HG03045 (cell line): ENCODE measurements around the gene CCDC27.
"Not testable (repeated sequence)": the region's sequence is repeated elsewhere in the genome, so short reads cannot be mapped to it uniquely, and the experiment has no call there.

Experiments used
- ATAC-seq: cut with Tn5 transposase; IDR thresholded peaks from one replicate; pipeline ENCODE4 v1.9.1; 2021; ENCODE audit warnings: mild to moderate bottlenecking, moderate library complexity; ENCODE audit not compliant: unreplicated experiment

The CCDC27 gene

DNA sequence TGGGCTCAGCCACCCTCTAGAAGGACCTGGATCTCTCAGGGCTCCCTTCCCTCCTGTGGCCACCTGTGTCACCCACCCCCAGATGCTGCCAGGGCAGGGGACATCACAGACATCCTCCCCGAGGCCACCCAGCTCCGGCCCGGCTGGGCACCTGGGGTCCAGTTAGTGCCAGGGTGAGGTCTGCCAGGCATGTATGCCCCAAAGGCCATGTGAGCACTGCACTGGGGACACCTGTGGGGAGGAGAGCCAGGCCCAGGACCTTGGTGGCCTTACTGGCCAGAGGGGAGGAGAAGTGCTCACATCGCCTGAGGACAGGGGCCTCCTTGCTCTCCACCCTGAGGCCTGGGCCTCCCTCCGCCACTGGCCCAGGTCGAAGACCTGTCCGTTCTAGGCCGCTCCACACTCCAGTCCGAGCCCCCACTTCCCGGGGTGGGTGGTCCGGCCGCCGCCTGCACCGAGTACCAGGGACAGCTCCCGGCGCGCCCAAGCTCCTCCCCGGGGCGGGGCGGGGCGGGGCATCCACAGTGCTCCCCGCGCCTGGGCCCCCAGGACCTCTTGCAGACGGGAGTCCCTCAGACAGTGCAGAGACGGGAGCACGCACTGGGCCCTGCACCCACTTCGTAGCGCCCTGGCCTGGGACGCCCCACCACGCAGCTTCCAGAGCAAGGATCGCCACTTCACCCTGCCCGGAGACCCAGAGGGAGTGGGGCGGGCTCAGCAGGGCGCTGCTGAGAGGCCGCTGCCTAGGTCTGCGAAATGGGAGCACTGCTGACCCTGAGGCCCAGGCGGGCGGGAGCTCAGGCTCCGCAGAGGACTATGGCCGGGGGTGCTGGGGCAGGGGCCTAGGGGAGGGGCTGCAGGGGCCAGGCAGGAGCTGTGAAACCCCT lies 34.3 kb upstream of the CCDC27 start:
- ATAC-seq = no peak

DNA sequence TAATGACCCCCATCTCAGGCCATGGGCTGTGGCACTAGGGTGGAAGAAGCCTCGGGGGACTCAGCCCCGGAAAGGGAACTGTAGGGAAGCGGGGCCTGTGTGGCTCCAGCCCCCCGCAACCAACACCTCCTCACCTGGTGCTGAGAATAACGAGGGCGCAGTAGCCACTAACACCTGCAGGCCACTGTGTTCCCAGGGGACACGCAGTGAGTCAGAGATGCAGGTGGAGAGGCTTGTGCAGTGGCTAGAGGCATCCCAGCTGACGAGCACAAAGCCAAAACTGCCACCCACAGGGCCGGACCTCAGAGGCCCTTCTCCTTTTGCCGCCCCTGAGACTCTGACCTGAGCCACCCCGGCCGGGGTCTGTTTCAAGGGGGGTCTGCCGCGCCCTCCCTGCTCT lies 33.5 kb upstream of the CCDC27 start:
- no peak for ATAC-seq

DNA sequence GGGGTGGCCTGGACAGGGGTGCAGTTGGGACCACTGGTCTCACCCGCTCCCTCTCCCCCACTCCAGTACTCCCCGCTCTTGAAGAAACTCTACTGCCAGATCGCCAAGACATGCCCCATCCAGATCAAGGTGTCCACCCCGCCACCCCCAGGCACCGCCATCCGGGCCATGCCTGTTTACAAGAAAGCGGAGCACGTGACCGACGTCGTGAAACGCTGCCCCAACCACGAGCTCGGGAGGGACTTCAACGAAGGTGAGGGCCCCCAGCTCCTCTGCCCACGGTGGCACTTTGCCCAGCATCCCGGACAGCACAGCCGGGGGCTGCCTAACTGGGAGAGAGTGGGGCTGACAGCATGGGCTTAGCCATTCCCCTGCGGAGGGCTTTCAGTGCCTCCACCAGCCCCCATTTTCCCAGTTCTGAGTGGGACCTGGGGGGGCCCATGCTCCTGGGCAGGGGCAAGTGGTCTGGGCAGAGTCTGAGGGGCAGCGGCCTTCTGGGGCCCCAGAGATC lies 30.2 kb upstream of the CCDC27 start:
- no peak for ATAC-seq

DNA sequence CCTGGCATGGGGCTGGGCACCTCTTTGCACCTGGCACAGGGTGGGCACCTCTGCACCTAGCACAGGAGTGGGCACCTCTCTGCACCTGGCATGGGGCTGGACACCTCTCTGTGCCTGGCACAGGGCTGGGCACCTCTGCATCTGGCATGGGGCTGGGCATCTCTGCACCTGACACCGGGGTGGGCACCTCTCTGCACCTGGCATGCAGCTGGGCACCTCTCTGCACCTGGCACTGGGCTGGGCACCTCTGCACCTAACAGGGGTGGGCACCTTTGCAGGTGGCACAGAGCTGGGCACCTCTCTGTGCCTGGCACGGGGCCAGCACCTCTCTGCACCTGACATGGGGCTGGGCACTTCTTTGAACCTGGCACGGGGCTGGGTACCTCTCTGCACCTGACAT lies 29.4 kb upstream of the CCDC27 start:
- no peak for ATAC-seq

DNA sequence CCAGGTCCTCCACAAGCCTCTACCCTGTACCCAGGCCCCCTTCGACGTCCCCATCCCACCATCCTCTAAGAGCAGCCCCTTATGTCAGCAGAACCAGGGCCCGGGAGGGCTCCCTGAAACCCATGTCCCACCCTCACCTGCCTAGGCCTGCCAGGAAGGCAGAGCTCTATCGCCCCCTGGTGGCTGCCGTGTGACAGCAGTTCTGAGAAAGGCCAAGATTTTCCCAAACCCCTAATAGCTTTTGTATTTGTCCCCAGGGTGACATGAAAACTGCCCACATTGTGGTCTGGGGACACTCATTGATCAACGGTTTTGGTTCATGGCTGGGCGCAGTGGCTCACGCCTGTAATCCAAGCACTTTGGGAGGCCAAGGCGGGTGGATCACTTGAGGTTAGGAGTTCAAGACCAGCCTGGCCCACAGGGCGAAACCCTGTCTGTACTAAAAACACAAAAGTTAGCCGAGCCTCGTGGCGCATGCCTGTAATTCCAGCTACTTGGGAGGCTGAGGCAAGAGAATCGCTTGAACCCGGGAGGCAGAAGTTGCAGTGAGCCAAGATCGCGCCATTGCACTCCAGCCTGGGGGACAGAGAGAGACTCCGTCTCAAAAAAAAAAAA lies 27.7 kb upstream of the CCDC27 start:
- not testable (repeated sequence) for ATAC-seq

DNA sequence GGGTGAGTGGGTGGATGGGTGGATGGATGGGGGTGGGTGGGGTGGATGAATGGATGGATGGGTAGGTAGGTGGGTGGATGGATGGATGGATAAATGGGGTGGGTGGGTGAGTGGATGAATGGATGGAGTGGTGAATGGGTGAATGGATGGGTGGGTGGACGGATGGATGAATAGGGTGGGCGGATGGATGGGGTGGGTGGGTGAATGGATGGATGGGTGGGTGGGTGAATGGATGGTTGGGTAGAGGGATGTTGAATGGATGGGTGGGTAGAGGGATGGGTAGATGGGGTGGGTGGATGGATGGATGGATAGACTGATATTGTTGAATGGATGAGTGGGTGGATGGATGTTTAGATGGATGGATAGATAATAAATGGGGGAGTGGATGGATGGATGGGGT lies 26.9 kb upstream of the CCDC27 start:
- no peak for ATAC-seq

DNA sequence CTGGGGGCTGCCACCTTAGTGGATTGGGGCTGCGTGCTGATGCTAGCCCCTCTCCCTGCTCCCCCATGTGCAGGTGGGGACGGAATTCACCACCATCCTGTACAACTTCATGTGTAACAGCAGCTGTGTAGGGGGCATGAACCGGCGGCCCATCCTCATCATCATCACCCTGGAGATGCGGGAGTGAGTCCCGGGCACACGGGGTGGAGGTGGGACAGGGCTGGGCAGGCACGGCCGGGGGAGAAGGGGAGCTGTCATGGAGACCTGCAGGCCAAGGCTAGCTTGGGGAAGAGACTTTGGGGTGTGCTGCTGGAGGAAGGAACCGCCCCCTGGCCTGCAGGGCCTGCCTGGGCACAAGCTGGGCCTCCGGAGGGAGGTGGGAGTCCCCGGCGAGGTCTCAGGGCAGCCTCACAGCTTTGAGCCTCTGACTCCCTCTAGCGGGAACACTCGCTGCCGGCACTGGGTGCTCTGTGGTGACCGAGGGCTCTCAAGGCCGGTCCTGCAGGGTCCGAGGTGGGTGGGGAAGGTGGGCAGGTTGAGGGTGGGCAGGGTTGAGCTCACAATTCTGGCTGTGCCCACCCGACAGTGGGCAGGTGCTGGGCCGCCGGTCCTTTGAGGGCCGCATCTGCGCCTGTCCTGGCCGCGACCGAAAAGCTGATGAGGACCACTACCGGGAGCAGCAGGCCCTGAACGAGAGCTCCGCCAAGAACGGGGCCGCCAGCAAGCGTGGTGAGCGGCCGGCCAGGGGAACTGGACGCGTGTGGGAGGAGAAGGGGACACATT lies 25.0 kb upstream of the CCDC27 start:
- no peak for ATAC-seq

DNA sequence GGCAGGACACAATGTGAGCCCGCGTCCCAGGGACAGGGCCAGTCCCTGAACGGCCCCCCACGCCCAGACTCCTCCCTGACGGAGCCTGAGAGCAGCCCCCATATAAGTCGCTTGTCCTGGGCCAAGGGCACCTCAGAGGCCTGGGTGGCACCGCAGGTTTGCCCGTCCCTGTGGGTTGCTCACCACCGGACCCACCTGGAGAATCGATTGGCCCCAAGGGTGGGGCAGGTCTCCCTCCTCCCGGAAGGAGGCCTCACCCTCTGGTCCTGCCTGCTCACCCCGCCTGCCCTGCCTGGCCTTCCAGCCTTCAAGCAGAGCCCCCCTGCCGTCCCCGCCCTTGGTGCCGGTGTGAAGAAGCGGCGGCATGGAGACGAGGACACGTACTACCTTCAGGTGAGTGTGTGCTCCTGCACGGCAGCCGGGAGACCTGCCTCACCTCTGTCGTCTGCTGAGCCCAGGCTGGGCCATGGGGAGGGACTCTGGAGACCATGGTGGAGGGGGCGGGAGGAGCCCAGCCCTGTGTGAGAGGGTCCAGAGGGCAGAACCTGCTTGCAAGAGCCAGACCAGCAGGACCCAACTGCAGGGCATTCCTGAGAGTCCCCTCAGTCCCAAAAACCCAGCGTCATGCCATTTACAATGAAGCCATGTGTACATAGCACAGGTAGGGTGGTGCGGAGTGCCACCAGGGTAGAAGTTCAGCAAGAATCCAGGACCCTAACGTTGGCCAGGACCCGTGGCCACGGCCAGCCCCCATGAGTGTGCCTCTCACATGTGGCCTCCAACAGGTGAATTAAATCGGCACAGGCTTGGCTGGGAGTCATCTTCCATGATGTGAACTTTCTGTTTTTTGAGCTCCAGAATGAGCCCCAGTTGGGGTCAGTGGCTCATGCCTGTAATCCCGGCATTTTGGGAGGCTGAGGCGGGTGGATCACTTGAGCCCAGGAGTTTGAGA lies 24.1 kb upstream of the CCDC27 start:
- no peak for ATAC-seq

DNA sequence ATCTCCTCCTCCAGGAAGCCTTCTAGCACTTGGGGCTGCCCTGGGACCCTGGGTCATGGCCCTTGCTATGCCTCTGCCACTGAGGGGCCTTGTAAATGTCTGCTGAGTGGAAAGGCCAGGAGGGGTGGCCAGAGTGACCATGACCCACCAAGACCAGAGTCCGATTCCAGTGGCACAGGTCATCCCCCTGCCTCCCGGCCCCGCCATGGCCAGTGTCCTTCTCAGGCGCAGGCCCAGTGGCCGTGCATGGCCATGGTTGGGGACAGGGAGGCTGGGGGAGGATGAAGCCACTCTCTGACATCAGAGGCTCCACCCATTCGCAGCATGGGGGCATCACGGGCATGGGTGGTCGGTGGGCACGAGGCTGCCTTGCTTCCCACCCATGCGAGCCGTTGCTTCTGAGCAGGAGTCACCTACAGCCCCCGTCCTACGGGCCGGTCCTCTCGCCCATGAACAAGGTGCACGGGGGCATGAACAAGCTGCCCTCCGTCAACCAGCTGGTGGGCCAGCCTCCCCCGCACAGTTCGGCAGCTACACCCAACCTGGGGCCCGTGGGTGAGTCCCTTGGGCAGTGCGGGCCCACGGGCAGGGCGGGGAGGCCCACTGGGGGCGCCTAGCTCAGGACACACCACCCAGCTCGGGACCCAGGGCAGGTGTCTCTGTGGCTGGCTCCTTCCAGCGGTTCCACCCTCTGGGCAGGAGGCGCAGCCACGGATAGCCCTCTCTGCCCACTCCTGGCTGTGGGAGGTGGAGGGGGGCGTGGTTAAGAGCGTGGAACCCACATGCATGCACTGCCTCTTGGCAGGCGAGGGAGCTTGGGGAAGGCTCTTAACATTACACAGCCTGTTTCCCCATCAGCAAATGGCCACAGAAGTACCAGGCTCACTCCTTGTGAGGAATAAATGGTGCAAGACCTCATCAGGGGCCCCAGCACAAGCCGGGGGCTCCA lies 22.4 kb upstream of the CCDC27 start:
- ATAC-seq = no peak

DNA sequence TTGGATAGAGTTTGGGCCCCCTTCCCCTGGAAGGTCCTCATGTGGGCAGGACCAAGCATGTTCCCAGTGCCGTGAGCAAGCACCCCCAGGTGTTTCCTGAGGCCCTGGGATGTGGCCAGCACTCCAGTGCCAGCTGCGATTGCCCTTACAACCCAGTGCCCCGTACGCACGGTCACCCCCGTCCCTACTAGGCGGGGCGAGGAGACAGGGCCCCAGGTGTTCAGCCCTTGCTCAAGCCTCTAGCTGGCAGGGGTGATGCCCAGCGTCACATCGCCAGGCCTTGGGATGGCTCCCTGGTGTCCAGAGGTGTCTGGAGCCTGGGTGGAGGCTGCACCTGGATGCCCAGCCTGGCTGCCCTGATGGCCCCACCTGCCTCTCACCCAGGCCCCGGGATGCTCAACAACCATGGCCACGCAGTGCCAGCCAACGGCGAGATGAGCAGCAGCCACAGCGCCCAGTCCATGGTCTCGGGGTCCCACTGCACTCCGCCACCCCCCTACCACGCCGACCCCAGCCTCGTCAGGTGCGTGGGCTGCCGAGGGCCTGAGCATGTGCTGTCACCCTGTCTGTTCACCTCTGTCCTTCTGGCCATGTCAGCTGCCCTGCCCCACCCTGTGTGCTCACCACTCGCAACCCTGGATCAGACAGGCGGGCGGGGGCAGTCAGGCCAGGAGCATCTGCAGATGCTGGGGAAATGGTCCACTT lies 21.6 kb upstream of the CCDC27 start:
- ATAC-seq = no peak

DNA sequence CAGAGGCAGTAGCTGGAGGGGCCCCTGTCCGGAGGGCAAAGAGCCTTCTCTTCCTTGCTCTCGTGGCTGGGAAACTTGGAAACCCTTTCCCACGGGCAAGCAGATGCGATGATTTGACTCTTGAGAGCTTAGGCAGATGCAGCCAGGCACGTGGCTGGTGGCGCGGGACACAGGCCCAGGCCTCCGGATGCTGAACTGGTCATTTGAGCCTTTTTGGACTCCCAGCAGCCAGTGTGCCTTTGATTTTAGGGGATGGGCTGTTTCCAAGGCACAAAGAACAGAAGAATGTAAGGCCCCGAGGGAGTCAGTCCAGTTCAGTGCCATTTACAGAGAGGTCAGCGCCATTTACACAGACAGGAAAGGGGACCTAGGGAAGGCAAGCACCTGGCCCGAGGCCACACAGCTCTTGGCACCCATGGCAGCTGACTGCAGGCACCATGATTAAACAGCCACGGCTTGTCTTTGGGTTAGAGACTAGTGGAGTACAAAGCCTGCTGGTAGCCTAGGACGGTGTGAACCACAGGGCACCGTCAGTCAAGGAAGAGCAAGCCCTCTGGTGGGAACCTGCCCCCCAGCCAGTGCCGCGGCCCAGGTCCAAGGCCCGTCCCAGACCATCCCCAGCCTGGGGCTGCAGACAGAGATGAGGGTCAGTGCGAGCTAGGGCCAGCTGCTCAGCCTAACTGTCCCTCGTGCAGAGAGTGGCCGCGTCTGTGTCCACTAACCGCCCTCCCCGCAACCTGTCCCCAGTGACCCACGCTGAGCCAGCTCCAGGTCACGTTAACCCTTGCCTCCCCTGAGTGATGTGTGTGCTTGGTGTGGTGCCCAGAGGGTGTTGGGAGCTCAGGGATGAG lies 20.4 kb upstream of the CCDC27 start:
- ATAC-seq = no peak

DNA sequence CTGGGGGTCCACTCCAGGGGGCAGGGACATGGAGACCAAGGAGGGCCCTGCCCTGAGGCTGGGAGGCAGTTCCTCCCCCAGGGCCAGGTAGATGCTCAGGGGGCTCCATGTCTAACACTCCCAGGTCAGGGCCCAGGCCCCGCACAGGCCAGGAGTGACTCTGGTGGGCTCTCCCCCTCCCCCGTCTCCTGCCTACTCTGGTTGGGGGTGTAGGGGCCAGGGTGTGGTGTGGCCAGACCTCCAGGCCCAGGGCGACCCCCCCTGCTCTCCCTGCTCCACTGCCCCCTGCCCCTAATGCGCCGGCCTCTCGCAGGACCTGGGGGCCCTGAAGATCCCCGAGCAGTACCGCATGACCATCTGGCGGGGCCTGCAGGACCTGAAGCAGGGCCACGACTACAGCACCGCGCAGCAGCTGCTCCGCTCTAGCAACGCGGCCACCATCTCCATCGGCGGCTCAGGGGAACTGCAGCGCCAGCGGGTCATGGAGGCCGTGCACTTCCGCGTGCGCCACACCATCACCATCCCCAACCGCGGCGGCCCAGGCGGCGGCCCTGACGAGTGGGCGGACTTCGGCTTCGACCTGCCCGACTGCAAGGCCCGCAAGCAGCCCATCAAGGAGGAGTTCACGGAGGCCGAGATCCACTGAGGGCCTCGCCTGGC lies 19.7 kb upstream of the CCDC27 start:
- ATAC-seq = no peak

DNA sequence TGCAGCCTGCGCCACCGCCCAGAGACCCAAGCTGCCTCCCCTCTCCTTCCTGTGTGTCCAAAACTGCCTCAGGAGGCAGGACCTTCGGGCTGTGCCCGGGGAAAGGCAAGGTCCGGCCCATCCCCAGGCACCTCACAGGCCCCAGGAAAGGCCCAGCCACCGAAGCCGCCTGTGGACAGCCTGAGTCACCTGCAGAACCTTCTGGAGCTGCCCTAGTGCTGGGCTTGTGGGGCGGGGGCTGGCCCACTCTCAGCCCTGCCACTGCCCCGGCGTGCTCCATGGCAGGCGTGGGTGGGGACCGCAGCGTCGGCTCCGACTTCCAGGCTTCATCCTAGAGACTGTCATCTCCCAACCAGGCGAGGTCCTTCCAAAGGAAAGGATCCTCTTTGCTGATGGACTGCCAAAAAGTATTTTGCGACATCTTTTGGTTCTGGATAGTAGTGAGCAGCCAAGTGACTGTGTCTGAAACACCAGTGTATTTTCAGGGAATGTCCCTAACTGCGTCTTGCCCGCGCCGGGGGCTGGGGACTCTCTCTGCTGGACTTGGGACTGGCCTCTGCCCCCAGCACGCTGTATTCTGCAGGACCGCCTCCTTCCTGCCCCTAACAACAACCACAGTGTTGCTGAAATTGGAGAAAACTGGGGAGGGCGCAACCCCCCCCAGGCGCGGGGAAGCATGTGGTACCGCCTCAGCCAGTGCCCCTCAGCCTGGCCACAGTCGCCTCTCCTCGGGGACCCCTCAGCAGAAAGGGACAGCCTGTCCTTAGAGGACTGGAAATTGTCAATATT lies 19.0 kb upstream of the CCDC27 start:
- ATAC-seq = no peak

DNA sequence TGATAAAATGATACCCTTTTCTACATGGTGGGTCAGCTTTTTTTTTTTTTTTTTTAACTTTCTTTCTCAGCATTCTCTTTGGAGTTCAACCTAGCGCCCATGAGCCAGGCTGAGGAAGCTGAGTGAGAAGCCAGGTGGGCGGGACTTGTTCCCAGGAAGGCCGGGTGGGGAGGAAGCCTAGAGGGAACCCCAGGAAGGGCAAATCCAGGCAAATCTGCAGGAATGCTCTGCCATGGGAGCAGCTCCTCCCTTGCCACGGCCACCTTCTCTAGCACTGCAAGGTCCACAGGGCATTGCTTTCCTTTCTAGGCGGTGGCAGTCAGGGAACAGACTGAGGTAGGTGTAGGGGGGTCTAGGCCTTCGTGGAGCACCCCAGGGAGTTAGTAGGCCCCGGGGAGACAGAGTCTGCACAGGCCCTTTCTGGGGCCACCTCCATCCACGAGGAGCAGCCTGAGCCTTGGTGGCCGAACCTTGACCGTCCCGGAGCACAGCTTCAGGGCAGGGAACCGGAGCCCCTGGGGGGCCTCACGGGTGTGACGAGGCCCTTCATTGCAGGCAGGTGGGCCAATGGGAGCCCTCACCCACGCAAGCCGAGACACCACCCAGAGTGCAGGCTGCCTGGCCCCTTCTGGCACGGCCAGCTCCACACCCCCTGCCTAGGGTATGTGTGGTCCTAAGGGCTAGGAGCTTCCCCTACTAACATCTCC lies 18.2 kb upstream of the CCDC27 start:
- ATAC-seq = no peak

DNA sequence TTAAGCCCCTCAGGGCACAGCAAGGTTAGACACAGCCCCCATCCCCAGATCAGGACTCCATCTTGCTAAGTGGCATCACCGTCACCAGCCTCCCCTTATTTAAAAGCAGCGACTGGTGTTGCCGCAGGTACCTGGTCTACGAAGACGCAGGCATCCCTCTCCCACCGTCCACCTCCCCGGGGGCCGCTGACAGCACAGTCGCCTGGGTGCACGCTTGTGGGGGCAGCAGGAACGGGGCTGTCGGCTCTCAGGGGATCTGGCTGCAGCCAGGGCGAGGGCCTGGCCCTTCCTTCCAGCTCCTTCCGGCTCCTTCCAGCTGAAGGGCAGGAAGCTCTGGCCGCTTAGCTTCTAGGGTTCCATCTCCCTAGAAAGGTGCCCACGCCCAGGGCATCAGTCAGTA lies 17.6 kb upstream of the CCDC27 start:
- no peak for ATAC-seq
